ENCODE data around the gene DDX51.
"Not testable (repeated sequence)": the region's sequence is repeated elsewhere in the genome, so short reads cannot be mapped to it uniquely, and the experiment has no call there.

DDX51 gene

DNA sequence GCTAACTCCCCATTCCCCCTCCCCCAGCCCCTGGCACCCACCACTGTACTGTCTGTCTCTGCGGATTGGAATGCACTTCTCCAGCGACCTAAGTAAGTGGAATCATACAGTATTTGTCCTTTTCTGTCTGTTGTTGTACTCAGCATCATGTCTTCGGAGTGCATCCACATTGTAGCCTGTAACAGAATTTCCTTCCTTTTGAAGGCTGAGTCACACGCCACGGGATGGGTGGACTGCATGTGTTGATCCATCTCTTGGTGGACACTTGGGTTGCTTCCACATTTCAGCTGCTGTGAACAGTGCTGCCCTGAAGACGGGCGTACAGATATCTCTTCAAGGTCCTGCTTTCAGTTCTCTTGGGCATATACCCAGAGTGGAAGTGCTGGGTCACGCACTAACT is 34.4 kb downstream of the DDX51 start:
- no peak for DNase-seq

DNA sequence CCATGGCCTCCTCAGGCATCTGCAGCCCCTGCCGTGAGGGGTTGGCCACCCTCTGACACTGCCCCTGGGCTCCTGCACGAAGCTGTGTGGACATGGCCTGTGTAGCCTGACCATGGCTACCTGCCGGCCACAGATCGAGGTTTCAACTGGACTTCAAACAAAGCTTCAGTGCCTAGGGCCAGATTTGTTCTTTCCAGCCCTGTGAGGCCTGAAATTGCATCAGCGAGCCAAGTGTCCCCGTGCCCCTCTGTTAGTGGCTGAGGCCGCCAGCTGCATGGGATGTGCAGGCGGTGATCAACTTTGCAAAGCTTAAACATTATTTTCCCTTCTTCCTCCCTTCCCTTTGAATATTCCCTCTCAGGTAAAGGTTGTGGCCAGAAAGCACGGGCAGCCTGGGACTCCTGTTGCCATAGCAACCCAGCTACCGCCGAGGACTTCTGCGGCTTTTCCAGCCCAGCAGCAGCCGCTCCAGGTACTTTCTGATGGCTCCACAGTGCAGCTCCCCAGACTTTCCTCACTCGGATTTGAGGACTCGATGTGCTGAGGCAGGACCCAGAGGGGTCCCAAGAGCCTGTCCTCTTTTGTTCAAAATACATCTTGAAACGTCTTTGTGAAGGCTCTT is 35.8 kb downstream of the DDX51 start:
- DNase-seq, result no peak

DNA sequence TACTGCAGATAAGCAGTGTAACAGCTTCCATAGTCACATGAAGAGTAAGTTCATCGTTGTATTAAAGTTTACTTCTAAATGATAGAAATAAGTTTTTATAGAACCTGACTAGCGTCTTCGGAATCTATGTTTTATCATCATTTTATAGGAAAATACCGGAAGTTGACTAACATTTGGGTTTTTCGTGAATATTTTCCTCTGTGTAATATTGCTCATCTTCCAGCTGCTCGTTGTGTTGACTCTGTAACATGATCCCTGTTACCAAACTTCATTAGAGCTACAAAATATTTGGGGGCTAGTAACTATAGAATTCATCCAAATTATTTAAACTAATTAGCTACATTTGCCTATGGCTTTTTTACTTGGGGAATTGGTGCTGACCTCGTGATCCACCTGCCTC is 37.2 kb downstream of the DDX51 start:
- no peak for DNase-seq

DNA sequence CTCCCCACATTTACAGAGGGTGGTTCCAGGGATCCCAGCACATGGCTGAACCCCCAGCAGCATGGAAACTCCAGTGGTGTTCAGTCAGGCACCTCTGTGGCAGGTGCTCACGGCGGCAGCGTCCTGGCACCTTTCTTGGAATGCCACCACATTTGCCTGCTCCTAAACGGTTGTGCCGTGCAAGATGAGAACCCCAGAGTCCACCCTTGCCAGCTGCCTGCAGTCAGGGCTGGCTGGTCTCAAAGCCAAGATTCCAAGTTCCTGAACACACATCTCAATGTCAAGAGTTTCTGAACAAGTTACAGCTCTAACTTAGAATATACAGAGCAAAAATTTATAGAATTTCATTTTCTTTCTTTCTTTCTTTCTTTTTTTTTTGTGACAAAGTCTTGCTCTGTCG is 38.7 kb downstream of the DDX51 start:
- no peak for DNase-seq

DNA sequence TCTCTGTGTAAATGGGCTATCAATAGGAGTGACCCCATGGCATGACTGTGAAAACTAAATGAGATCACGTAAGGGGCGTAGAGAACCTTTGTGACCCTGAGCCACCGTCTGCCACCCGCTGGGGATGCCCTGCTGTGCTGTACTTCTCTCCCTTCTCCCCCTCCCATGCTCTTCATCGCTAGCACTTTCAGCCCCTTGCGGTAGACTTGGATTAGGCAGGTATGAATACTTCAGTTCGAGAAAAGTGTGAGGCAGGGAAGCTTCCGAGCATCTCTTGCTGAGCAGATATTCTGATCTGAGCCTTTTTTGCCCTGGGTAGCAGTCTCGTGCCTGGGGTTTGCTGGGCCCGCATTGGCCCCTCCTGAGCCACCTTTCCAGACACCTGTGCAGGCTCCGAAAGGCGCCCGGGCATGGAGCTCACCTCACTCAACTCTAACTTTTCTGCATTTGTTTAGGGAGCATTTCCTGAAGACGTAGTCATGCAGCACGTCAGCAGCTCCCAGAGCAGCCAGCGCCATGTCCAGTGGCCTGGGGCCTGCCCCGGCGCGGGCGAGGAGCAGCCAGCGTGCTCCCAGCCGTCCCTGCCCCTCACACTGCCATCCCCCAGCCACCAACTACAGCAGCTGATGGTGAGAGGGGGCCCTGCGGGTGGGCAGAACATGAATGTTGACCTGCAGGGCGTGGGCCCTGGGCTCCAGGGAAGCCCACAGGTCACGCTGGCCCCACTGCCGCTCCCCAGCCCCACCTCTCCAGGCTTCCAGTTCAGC is 40.4 kb downstream of the DDX51 start:
- DNase-seq, result no peak

DNA sequence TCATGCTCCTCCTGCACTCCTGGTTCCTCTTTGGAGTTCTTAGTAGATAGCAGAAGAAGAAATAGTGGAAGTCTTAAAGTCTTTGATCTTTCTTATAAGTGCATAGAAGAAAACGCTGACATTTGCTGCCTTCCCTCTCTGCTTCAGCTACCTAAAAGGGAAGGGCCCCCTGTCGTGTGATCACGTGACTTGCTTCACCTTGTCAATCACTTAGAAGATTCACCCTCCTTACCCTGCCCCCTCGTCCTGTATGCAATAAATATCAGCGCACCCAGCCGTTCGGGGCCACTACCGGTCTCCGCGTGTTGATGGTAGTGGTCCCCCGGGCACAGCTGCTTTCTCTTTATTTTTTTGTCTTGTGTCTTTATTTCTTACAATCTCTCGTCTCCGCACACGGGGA is 41.0 kb downstream of the DDX51 start:
- not testable (repeated sequence) for DNase-seq

DNA sequence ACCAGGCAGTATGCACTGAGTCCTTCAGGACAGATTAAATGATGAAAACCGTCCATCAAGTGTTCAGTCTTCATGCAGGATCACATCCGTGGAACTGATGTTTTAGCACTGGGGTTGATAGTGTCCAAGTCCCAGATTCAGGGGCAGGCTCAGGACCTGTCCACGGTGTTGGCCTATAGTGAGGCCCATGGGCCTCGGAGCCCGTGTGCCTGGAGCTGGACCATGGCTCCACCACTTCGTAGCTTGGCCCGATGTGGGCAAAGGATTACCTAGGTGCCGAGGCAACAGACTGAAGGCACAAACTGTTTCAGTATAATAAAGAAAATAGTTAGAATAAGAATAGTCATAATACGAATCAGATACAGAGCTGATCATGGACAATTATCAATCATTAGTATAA is 41.8 kb downstream of the DDX51 start:
- DNase-seq, result no peak

DNA sequence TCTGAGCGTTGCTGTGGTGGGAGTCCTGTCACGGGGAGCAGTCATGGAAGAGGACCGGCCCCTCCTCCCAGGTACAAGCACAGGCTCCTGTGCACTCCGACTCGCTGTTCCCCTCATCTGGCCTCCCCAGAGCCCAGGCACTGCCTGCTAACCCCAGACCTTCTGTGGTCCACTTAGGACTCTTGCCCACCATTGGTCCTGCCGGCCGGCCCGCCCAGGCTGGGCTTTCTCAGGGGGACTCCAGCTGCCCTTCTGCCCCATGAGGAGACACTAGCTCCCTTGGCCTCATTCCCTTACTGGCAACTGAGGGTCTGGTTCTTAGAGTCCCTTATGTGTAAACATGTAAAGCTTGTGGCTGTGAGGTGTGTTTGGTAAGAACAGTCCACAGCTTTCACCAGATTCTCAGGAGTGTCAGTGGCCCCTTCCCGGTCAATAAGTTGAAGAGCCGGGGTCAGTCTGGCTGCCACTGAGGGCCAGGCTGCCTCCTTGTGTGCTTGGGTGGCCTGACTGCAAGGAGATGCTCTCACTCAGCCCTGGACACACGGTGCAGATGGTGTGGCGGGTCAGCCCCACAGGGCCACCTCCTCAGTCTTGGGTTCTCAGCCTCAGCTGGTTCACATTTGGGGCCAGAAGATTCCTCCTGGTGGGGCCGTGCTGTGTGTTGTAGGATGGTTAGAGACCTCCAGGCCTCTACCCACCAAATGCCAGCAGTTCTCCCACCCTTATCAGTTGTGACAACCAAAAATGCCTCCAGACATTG is 43.6 kb downstream of the DDX51 start:
- DNase-seq, result no peak

DNA sequence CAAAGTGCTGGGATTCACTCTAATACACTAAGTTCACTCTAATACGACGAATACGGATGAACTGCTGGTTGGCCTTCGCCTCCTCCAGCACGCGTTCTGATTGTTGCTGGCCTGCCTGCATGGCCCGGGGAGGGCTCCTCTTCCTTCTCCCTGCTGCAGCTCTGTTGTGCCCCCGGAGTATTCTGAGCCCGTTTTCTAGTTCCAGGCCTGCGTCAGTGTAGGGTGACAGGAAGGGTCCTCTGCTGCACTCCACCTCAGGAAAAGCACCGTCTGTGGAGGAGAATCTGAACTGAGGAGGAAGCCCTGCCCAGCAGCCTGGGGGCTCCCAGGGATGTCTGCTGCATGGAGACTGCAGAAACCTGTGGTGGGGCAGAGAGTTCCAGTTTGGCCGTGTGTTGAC is 44.4 kb downstream of the DDX51 start:
- DNase-seq, result no peak

DNA sequence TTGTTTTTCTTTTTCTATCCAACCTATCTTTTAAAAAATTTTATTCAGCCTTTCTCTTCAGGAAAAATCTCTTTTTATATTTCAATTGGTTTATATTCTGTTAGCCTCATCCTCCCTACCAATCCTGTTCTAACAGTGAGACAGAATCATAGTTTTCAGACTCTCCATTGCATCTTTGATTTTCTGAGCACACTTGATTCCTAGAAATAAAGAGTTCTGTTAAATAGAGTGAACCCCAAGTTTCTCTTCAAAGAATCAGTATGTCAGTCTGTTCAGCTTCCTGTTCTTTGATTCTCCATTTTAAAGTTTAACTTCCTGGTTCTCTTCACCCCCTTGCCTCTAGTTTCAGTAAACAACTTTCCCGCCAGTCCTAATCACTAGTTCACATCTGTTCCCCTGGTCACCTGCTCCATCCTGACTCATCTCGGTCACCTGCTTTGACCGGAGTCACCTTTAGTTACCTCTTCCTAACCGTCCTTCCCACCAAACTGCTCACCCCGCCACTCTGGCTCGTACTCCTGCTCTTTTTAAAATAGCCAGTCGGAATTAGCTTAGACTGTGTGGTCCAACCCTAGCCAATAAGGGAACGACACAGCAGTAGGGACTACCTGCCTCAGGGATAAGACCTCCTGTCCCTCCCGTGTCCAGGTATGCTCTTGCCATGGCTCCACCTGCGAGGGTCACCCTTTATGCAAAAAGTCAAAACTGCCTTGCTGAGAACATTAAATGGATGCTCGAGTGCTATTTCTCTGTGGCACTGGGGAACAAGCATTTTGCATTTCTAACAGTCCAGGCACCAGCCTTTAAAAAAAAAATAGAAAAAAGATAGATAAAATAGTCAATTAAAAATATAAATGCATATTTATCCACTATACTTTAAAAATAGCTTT is 48.4 kb downstream of the DDX51 start:
- DNase-seq, result no peak

DNA sequence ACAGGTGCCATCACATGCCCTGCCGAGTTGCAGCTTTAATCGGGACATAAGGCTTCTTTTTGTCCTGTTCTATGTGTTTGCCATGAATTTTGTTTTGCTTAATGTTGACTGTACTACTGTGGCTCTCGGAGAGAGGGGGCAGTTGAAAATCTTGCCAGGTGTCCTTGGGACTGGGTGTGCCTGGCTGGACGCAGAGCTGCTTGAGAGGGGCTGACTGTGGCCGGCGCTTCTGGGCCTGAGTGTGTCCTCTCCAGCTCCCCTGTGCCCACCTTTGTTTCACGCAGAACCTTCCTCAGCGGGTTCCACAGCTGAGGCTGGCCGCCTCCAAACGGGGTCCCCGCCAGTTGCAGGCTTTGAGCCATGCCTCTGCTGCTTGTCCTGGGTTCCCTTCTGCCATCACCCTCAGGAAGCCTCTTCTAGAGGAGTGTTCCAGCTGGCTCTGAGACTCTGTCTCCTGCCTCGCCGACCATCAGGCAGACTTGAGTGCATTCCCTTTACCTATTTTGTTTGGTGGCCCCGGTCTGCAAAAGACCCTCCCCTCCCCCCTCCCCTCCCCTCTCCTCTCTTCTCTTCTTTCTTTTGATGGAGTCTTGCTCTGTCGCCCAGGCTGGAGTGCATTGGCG is 49.7 kb downstream of the DDX51 start:
- no peak for DNase-seq

DNA sequence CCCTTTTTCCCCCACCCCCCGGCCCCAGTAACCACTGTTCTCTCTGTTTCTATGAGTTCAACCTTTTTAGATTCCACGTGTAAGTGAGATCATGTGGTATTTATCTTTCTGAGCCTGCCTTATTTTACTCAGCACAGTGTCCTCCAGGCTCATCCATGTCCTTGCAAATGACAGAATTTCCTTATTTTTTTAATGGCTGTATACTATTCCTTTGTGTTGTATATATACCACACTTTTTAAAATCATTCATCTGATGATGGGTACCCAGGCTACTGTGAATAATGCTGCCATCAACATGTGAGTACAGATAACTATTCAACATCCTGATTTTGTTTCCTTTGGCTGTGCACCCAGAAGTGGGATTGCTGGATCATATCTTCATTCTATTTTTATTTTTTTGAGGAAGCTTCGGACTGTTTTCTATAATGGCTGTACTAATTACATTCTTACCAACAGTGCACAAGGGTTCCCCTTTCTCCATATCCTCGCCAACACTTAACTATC is 54.7 kb downstream of the DDX51 start:
- no peak for DNase-seq

Data from midbrain (tissue), 1 donor.